Endodermal cell (in vitro differentiated cells): Measurements from ENCODE around the gene ERGIC1. TPM values are rescaled to one million over a fixed set of nuclear protein-coding genes. Genes with fewer than 3 reads are reported as not detected.
A peak's percentile ranks its signal among the peaks of the same experiment; 100 is the strongest.

Experiments
- DNase-seq: peaks from one replicate; pipeline ENCODE4 v3.0.0-alpha.2; 2017
- H3K27ac ChIP-seq: 2 replicates; pipeline ENCODE4 v1.5.1; 2013; ENCODE audit warnings: mild to moderate bottlenecking, low read depth, low read length, moderate library complexity
- H3K27me3 ChIP-seq: 2 replicates; pipeline ENCODE4 v1.6.1; 2013; ENCODE audit warnings: mild to moderate bottlenecking, low read length, moderate library complexity; ENCODE audit not compliant: insufficient read depth, control insufficient read depth, poor library complexity, severe bottlenecking
- H3K36me3 ChIP-seq: 2 replicates; pipeline ENCODE4 v1.7.0; 2013; ENCODE audit warnings: mild to moderate bottlenecking, low read length, moderate library complexity; ENCODE audit not compliant: control insufficient read depth, insufficient read depth
- H3K4me1 ChIP-seq: one replicate; pipeline ENCODE4 v1.7.0; 2013; ENCODE audit warnings: low read length; ENCODE audit not compliant: control insufficient read depth, insufficient read depth
- H3K4me3 ChIP-seq: 2 replicates; pipeline ENCODE4 v1.5.1; 2013; ENCODE audit warnings: mild to moderate bottlenecking, low read length, moderate library complexity
- H3K9ac ChIP-seq: 2 replicates; pipeline ENCODE4 v1.6.1; 2013; ENCODE audit warnings: mild to moderate bottlenecking, low read length, moderate library complexity; ENCODE audit not compliant: poor library complexity, severe bottlenecking; ENCODE audit errors: extremely low read depth
- H3K9me3 ChIP-seq: 2 replicates; pipeline ENCODE4 v1.6.1; 2013; ENCODE audit warnings: mild to moderate bottlenecking, low read length, moderate library complexity; ENCODE audit not compliant: control insufficient read depth
- H3K27ac Mint-ChIP-seq: 2 replicates; pipeline ENCODE4 v1.8.0; 2020; ENCODE audit warnings: mixed read lengths
- H3K27me3 Mint-ChIP-seq: 2 replicates; pipeline ENCODE4 v1.8.0; 2021; ENCODE audit warnings: mild to moderate bottlenecking, mixed read lengths; ENCODE audit not compliant: insufficient read depth
- H3K36me3 Mint-ChIP-seq: 2 replicates; pipeline ENCODE4 v1.8.0; 2020; ENCODE audit warnings: low read depth, mixed read lengths
- H3K4me1 Mint-ChIP-seq: 2 replicates; pipeline ENCODE4 v1.8.0; 2020; ENCODE audit warnings: mixed read lengths
- H3K4me3 Mint-ChIP-seq: 2 replicates; pipeline ENCODE4 v1.8.0; 2020; ENCODE audit warnings: mild to moderate bottlenecking, moderate library complexity, mixed read lengths
- H3K9me3 Mint-ChIP-seq: 2 replicates; pipeline ENCODE4 v1.8.0; 2020; ENCODE audit warnings: mild to moderate bottlenecking, mixed read lengths
- CTCF ChIP-seq: fragments of 200-600 bp; sonication (generic); conservative IDR thresholded peaks from 2 replicates; pipeline ENCODE4 v1.5.0; 2021; ENCODE audit warnings: antibody characterized with exemption, mild to moderate bottlenecking
- WGBS, 2 experiments: methylation state at CpG; one replicate each; pipeline versions ENCODE4 v1.1.5 to v1.1.7; 2013; ENCODE audit warnings: missing lambda C conversion rate in 2 of 2, mixed read lengths in 1 of 2; ENCODE audit not compliant: insufficient coverage in 1 of 2, insufficient read length in 1 of 2; 5-methylcytosine and 5-hydroxymethylcytosine counted together
- total RNA-seq, 2 donors: library from RNA; stranded (reverse); fragmentation: NEBNext Ultra II Directional in 1 of 2; extraction: Animal tissue kit (Norgen Biotek cat#: 25700) in 1 of 2; gene quantifications; 2 replicates in 1 of 2; 3 replicates in 1 of 2; pipeline ENCODE4 v1.2.1, GENCODE V29; 2021

ERGIC1 gene
- total RNA-seq, 2 donors from 2014 or later: 81.9 to 94.8 TPM

GRCh38 chr5:172979778-172980177 is 145.7 kb downstream of the ERGIC1 start:
- H3K36me3 ChIP-seq: no peaks in the 10 kb centered on the region
- no peak overlapping the region for H3K27ac ChIP-seq
- H3K27me3 ChIP-seq: peaks cover 17% of the 10 kb centered on the region
- no peaks in the 10 kb centered on the region for H3K4me1 ChIP-seq
- H3K4me3 Mint-ChIP-seq: no peak overlapping the region
- no peaks in the 10 kb centered on the region for H3K9me3 Mint-ChIP-seq
- H3K27ac Mint-ChIP-seq: no peak overlapping the region
- no peaks in the 10 kb centered on the region for H3K9me3 ChIP-seq
- 91 to 92% methylated on average over 3 to 4 of the region's 4 CpGs for WGBS, 2 experiments
- H3K4me1 Mint-ChIP-seq: no peaks in the 10 kb centered on the region
- H3K36me3 Mint-ChIP-seq: no peaks in the 10 kb centered on the region
- H3K27me3 Mint-ChIP-seq: peaks cover 28% of the 10 kb centered on the region
- TF ChIP-seq CTCF: no peak
- H3K9ac ChIP-seq: no peak overlapping the region
- no peak overlapping the region for H3K4me3 ChIP-seq
- DNase-seq: no peak

- no peak for DNase-seq
- no peaks in the 10 kb centered on the region for H3K9me3 ChIP-seq
- WGBS, 2 experiments: 89 to 91% methylated on average over 7 of the region's 7 CpGs
- no peak overlapping the region for H3K4me3 Mint-ChIP-seq
- no peak overlapping the region for H3K4me3 ChIP-seq
- H3K4me1 Mint-ChIP-seq: peaks cover 5% of the 10 kb centered on the region
- no peaks in the 10 kb centered on the region for H3K4me1 ChIP-seq
- no peaks in the 10 kb centered on the region for H3K9me3 Mint-ChIP-seq
- peaks cover 12% of the 10 kb centered on the region for H3K36me3 ChIP-seq
- peaks cover 11% of the 10 kb centered on the region for H3K27me3 Mint-ChIP-seq
- H3K27me3 ChIP-seq: peaks cover 5% of the 10 kb centered on the region
- H3K36me3 Mint-ChIP-seq: peaks cover 12% of the 10 kb centered on the region
- TF ChIP-seq CTCF: no peak
- H3K9ac ChIP-seq: no peak overlapping the region
- no peak overlapping the region for H3K27ac ChIP-seq
- H3K27ac Mint-ChIP-seq: no peak overlapping the region
Measured at GRCh38 chr5:172981931-172982330, 147.9 kb downstream of the ERGIC1 start.

GRCh38 chr5:172983542-172984243 is 149.6 kb downstream of the ERGIC1 start, which contains the start of gene ATP6V0E1:
TSS of gene ATP6V0E1 (plus strand) at chr5:172983771. CDS start at chr5:172983861, 90 bp downstream.
- WGBS, 2 experiments: 1% methylated on average over 14 to 49 of the region's 49 CpGs
- Histone ChIP-seq H3K9ac (peak within 1 kb of the TSS; percentile 94), H3K27me3 (no peaks in the 10 kb centered on the region), H3K27ac (peak within 1 kb of the TSS; percentile 82), H3K36me3 (peaks cover 25% of the 10 kb centered on the region), H3K4me3 (peak within 1 kb of the TSS; percentile 97), H3K4me1 (no peaks in the 10 kb centered on the region), H3K9me3 (no peaks in the 10 kb centered on the region)
- no peaks in the 10 kb centered on the region for H3K9me3 Mint-ChIP-seq
- peaks cover 25% of the 10 kb centered on the region for H3K36me3 Mint-ChIP-seq
- H3K27ac Mint-ChIP-seq: peak within 1 kb of the TSS; percentile 99
- H3K4me1 Mint-ChIP-seq: peaks cover 5% of the 10 kb centered on the region
- DNase-seq: peak; percentile 99
- peaks cover 4% of the 10 kb centered on the region for H3K27me3 Mint-ChIP-seq
- peak within 1 kb of the TSS; percentile 97 for H3K4me3 Mint-ChIP-seq
- TF ChIP-seq CTCF: no peak
